Activated T-helper 2 cell treated with anti-CD3 and anti-CD28 coated beads, Interferon-gamma antibody, Interleukin-2, Interleukin-4, amounts not matched to agents 10 μg/mL and 5 μg/mL and 100 μg/mL, durations not matched to agents 14 hours and 24 hours and 36 hours (primary cell): ENCODE measurements around the gene CBL. TPM values are rescaled to one million over a fixed set of nuclear protein-coding genes. Genes with fewer than 3 reads are reported as not detected.

Experiments used
- DNase-seq: peaks from one replicate; pipeline ENCODE4 v3.0.0; 2021; ENCODE audit warnings: low spot score
- H3K27ac Mint-ChIP-seq: one replicate; pipeline ENCODE4 v1.8.0; 2021; ENCODE audit warnings: mixed read lengths
- H3K27me3 Mint-ChIP-seq: one replicate; pipeline ENCODE4 v1.8.0; 2021; ENCODE audit warnings: low read depth, mixed read lengths
- H3K36me3 Mint-ChIP-seq: one replicate; pipeline ENCODE4 v1.8.0; 2021; ENCODE audit warnings: low read depth, mixed read lengths
- H3K4me1 Mint-ChIP-seq: one replicate; pipeline ENCODE4 v1.8.0; 2021; ENCODE audit warnings: low read depth, mixed read lengths
- H3K4me3 Mint-ChIP-seq: one replicate; pipeline ENCODE4 v1.8.0; 2021; ENCODE audit warnings: low read depth, mild to moderate bottlenecking, moderate library complexity, mixed read lengths
- H3K9me3 Mint-ChIP-seq: one replicate; pipeline ENCODE4 v1.8.0; 2021; ENCODE audit warnings: mixed read lengths
- intact Hi-C: fragments of 100-400 bp; cut with micrococcal nuclease; formaldehyde crosslinking; loops from one replicate; pipeline ENCODE4 v1.15.1; 2023
- total RNA-seq: library from RNA; stranded (reverse); gene quantifications from 2 replicates; pipeline ENCODE4 v1.2.3, GENCODE V29; 2022

The CBL gene
- total RNA-seq, 1 donor from 2014 or later, result 38.6 TPM

- peaks cover 38% of the 10 kb centered on the region for H3K4me1 Mint-ChIP-seq
- H3K27ac Mint-ChIP-seq, result peak overlapping the region; percentile 67
- H3K9me3 Mint-ChIP-seq, result no peaks in the 10 kb centered on the region
- peaks cover 8% of the 10 kb centered on the region for H3K36me3 Mint-ChIP-seq
- DNase-seq, result no peak
- H3K27me3 Mint-ChIP-seq, result no peaks in the 10 kb centered on the region
- intact Hi-C loops, result loop anchor here (2.0 kb wide), 1 partner anchor 18 kb away; no protein-coding TSS in a partner anchor
- peak overlapping the region; percentile 42 for H3K4me3 Mint-ChIP-seq
Measured at GRCh38 chr11:119266517-119267255, 60.5 kb downstream of the CBL start.

GRCh38 chr11:119267645-119268044 lies 61.5 kb downstream of the CBL start:
- no peak for DNase-seq
- H3K4me3 Mint-ChIP-seq, result no peak overlapping the region
- peaks cover 43% of the 10 kb centered on the region for H3K4me1 Mint-ChIP-seq
- H3K9me3 Mint-ChIP-seq, result no peaks in the 10 kb centered on the region
- peaks cover 16% of the 10 kb centered on the region for H3K36me3 Mint-ChIP-seq
- H3K27ac Mint-ChIP-seq, result no peak overlapping the region
- no peaks in the 10 kb centered on the region for H3K27me3 Mint-ChIP-seq
- intact Hi-C loops, result loop anchor here (2.0 kb wide), 1 partner anchor 17 kb away; no protein-coding TSS in a partner anchor

- DNase-seq, result no peak
- H3K4me1 Mint-ChIP-seq, result peaks cover 8% of the 10 kb centered on the region
- H3K36me3 Mint-ChIP-seq, result peaks cover 56% of the 10 kb centered on the region
- intact Hi-C loops, result no loop called here
- H3K27me3 Mint-ChIP-seq, result no peaks in the 10 kb centered on the region
- no peak overlapping the region for H3K4me3 Mint-ChIP-seq
- no peaks in the 10 kb centered on the region for H3K9me3 Mint-ChIP-seq
- H3K27ac Mint-ChIP-seq, result no peak overlapping the region
Measured at GRCh38 chr11:119273721-119274120, 67.6 kb downstream of the CBL start.

GRCh38 chr11:119277660-119278059 lies 71.5 kb downstream of the CBL start:
- Mint-ChIP-seq H3K9me3 (no peaks in the 10 kb centered on the region), H3K4me3 (no peak overlapping the region), H3K27me3 (no peaks in the 10 kb centered on the region), H3K4me1 (peaks cover 11% of the 10 kb centered on the region), H3K36me3 (peaks cover 67% of the 10 kb centered on the region), H3K27ac (no peak overlapping the region)
- no peak for DNase-seq
- intact Hi-C loops, result no loop called here

- Mint-ChIP-seq H3K4me1 (peaks cover 25% of the 10 kb centered on the region), H3K36me3 (peaks cover 59% of the 10 kb centered on the region), H3K4me3 (no peak overlapping the region), H3K27ac (no peak overlapping the region), H3K27me3 (no peaks in the 10 kb centered on the region), H3K9me3 (no peaks in the 10 kb centered on the region)
- DNase-seq, result no peak
- intact Hi-C loops, result no loop called here
Measured at GRCh38 chr11:119282495-119282894, 76.4 kb downstream of the CBL start.

GRCh38 chr11:119284344-119285157 lies 78.4 kb downstream of the CBL start:
- intact Hi-C loops, result loop anchor here (1.0 to 2.0 kb wide), 3 partner anchors 18 to 88 kb away; no protein-coding TSS in a partner anchor
- Mint-ChIP-seq H3K4me1 (peaks cover 25% of the 10 kb centered on the region), H3K4me3 (no peak overlapping the region), H3K27me3 (no peaks in the 10 kb centered on the region), H3K36me3 (peaks cover 63% of the 10 kb centered on the region), H3K9me3 (no peaks in the 10 kb centered on the region), H3K27ac (peak overlapping the region; percentile 30)
- DNase-seq, result no peak

GRCh38 chr11:119285431-119285830 lies 79.3 kb downstream of the CBL start:
- H3K27ac Mint-ChIP-seq, result no peak overlapping the region
- H3K9me3 Mint-ChIP-seq, result no peaks in the 10 kb centered on the region
- no peak for DNase-seq
- intact Hi-C loops, result loop anchor here (2.0 kb wide), 2 partner anchors 19 to 89 kb away; no protein-coding TSS in a partner anchor
- peaks cover 25% of the 10 kb centered on the region for H3K4me1 Mint-ChIP-seq
- H3K27me3 Mint-ChIP-seq, result no peaks in the 10 kb centered on the region
- no peak overlapping the region for H3K4me3 Mint-ChIP-seq
- peaks cover 57% of the 10 kb centered on the region for H3K36me3 Mint-ChIP-seq

GRCh38 chr11:119288219-119288618 lies 82.1 kb downstream of the CBL start:
- Mint-ChIP-seq H3K9me3 (no peaks in the 10 kb centered on the region), H3K4me3 (no peak overlapping the region), H3K27ac (no peak overlapping the region), H3K4me1 (peaks cover 11% of the 10 kb centered on the region), H3K27me3 (no peaks in the 10 kb centered on the region), H3K36me3 (peaks cover 67% of the 10 kb centered on the region)
- no peak for DNase-seq
- intact Hi-C loops, result loop anchor here (2.0 kb wide), 1 partner anchor 15 kb away; no protein-coding TSS in a partner anchor

GRCh38 chr11:119290894-119291497 lies 84.9 kb downstream of the CBL start:
- peaks cover 60% of the 10 kb centered on the region for H3K36me3 Mint-ChIP-seq
- no peaks in the 10 kb centered on the region for H3K9me3 Mint-ChIP-seq
- no peaks in the 10 kb centered on the region for H3K27me3 Mint-ChIP-seq
- intact Hi-C loops, result no loop called here
- no peak overlapping the region for H3K4me3 Mint-ChIP-seq
- no peaks in the 10 kb centered on the region for H3K4me1 Mint-ChIP-seq
- DNase-seq, result no peak
- no peak overlapping the region for H3K27ac Mint-ChIP-seq

- peaks cover 57% of the 10 kb centered on the region for H3K36me3 Mint-ChIP-seq
- intact Hi-C loops, result no loop called here
- H3K4me1 Mint-ChIP-seq, result no peaks in the 10 kb centered on the region
- no peak overlapping the region for H3K27ac Mint-ChIP-seq
- no peak for DNase-seq
- H3K9me3 Mint-ChIP-seq, result no peaks in the 10 kb centered on the region
- no peaks in the 10 kb centered on the region for H3K27me3 Mint-ChIP-seq
- H3K4me3 Mint-ChIP-seq, result no peak overlapping the region
Measured at GRCh38 chr11:119293461-119293860, 87.3 kb downstream of the CBL start.

GRCh38 chr11:119295178-119295577 lies 89.0 kb downstream of the CBL start:
- Mint-ChIP-seq H3K36me3 (peaks cover 65% of the 10 kb centered on the region), H3K4me1 (no peaks in the 10 kb centered on the region), H3K9me3 (no peaks in the 10 kb centered on the region), H3K4me3 (no peak overlapping the region), H3K27me3 (no peaks in the 10 kb centered on the region), H3K27ac (no peak overlapping the region)
- no peak for DNase-seq
- intact Hi-C loops, result no loop called here

GRCh38 chr11:119297938-119298337 lies 91.8 kb downstream of the CBL start:
- Mint-ChIP-seq H3K4me3 (no peak overlapping the region), H3K36me3 (peaks cover 72% of the 10 kb centered on the region), H3K4me1 (no peaks in the 10 kb centered on the region), H3K9me3 (no peaks in the 10 kb centered on the region), H3K27me3 (no peaks in the 10 kb centered on the region), H3K27ac (no peak overlapping the region)
- no peak for DNase-seq
- intact Hi-C loops, result no loop called here
